HUDEP-2 (cell line): ENCODE data around the gene LTBP4.
"Not testable (repeated sequence)": the region's sequence is repeated elsewhere in the genome, so short reads cannot be mapped to it uniquely, and the experiment has no call there.

ENCODE experiments used
- DNase-seq, 76 experiments: peaks; one replicate each; lab custom pipeline; 2025; ENCODE audit not compliant: unreplicated experiment in 76 of 76; lab: John Stamatoyannopoulos, UW

The LTBP4 gene

DNA sequence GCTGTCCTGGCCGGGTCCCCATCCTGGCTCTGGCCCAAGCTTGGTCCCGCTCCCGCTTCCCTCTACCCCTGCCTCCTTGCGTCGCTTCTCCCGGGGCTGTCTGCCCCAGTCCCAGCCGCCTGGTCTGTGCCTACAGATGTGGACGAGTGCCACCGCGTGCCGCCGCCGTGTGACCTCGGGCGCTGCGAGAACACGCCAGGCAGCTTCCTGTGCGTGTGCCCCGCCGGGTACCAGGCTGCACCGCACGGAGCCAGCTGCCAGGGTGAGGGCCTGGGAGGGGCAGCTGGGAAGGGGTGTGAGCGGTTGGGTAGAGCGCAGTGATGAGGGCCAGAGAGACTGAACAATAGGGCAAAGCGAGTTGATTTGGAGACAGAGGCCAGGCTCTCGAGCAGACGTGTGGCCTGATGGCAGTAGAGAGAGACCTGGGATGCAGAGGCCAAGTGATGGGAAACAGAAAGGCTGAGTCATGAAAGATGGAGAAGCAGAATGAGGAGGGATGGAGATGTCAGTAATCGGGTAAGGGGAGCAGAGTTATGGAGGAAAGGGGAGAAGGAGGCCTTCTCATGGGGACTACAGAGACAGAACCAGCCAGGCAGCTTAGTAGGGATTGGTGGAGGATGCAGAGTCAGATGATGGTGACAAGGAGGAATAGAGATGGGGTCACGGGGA lies 9.4 kb downstream of the LTBP4 start:
- DNase-seq = peak in 61 of 76 experiments; percentile 24 to 100 (median 57)

GRCh38 chr19:40611096-40611495 lies 9.9 kb downstream of the LTBP4 start:
- no peak for DNase-seq

DNA sequence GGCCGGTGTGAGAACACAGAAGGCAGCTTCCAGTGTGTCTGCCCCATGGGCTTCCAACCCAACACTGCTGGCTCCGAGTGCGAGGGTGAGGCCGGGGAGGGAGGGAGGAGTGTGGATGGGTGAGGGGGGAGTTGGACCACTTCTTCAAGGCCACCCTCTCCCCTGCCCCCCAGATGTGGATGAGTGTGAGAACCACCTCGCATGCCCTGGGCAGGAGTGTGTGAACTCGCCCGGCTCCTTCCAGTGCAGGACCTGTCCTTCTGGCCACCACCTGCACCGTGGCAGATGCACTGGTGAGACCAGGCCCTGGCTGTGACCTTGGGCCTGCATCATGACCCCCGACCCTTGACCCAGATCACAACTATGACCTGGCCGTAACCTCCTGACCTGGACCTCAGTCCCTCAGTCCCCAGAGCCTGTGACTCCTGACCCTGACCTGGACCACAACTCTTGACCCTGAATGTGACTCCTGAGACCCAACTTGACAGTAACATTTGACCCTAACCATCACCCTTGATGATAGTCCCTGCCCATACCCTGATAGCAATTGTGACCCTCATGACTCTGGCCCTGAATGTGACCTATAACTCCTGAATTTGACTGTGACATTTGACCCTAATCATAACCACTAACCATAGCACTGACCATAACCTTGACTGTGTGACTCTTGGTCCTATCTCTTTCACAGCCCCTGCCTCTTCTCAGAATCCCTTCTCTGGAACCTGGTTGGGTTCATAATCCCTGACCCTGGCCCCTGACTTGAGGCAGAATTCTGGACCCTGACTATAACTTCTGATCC lies 10.9 kb downstream of the LTBP4 start:
- no peak for DNase-seq

- DNase-seq = peak in 60 of 76 experiments; percentile 15 to 89 (median 62)
Measured at GRCh38 chr19:40612831-40613689, 11.9 kb downstream of the LTBP4 start.

DNA sequence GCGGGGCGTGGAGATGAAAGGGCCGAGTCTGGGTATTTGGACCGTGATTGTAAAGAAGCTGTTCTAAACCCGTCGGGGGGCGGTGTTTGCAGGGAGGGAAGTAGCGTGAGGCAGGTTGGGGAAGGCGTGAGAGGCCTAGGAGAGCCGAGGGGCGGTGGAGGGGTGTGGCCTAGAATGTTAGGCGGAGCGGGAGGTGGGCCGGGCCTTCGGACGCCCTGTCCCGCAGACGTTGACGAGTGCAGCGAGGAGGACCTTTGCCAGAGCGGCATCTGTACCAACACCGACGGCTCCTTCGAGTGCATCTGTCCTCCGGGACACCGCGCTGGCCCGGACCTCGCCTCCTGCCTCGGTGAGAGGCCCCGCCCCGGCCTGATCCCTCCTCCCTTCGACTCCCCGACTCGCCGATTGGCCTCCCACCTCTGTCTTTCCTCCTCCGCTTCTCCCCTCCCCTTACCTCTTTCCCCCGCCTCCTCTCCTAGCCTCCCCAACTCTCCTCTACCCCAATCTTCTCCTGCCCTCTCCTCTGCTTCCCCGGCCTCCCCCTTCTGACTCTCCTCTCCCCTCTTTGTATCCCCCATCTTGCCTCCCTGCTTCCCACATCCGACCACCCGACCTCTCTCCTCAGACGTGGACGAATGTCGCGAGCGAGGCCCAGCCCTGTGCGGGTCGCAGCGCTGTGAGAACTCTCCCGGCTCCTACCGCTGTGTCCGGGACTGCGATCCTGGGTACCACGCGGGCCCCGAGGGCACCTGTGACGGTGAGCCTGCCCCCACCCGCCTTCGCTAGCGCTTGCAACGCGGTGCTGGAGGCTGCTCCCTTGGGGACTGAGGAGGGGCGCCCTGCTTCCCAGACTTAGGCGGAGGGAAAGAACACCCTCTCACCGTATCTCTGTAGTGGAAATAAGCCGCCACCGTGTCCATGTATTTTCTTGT lies 12.8 kb downstream of the LTBP4 start:
- DNase-seq = peak in 73 of 76 experiments; percentile 42 to 97 (median 86)

GRCh38 chr19:40614622-40615411 lies 13.6 kb downstream of the LTBP4 start:
- peak in 74 of 76 experiments; percentile 36 to 98 (median 89) for DNase-seq

- DNase-seq = no peak
Measured at GRCh38 chr19:40616178-40616577, 15.0 kb downstream of the LTBP4 start.

DNA sequence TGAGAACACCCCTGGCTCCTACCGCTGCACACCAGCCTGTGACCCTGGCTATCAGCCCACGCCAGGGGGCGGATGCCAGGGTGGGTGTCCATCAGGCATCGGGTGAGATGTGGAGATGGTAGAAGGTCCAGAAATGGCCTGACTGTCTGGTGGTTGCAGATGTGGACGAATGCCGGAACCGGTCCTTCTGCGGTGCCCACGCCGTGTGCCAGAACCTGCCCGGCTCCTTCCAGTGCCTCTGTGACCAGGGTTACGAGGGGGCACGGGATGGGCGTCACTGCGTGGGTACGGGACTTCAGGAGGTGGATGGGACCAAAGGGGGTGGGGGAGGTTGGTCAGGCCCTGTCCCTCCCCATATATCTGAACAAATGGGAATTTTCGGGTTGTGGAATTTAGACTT lies 15.8 kb downstream of the LTBP4 start:
- DNase-seq = no peak

GRCh38 chr19:40617961-40618360 lies 16.8 kb downstream of the LTBP4 start:
- DNase-seq = no peak

GRCh38 chr19:40619333-40620160 lies 18.4 kb downstream of the LTBP4 start:
- DNase-seq = no peak

DNA sequence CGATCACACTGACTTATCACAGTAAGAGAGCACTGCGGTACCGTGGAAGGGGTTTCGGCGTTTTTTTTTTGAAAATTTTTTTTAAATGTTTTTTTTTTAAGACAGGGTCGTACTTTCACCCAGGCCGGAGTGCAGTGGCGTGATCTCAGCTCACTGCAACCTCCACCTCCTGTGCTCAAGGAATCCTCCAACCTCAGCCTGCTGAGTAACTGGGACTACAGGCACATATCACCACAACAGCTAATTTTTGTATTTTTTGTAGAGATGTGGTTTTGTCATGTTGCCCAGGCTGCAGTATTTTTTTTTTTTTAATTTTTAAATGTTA lies 19.0 kb downstream of the LTBP4 start:
- no peak for DNase-seq

DNA sequence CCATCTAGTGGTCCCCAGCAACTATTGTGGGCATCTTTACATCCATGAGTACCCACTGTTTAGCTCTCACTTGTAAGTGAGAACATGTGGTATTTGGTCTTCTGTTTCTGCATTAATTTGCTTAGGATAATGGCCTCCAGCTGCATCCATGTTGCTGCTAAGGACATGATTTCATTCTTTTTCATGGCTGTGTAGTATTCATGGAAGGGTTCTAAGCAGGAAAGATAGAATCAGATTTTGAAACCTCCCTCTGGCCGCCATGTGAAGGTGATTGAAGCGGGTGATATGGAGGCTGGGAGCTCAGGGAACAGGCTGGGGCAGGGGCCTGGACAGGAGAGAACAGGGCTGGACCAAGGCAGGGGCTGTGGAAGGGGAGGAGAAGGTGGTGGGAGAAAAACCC lies 20.1 kb downstream of the LTBP4 start:
- DNase-seq = no peak

- DNase-seq = no peak
Measured at GRCh38 chr19:40621966-40622772, 21.0 kb downstream of the LTBP4 start.

DNA sequence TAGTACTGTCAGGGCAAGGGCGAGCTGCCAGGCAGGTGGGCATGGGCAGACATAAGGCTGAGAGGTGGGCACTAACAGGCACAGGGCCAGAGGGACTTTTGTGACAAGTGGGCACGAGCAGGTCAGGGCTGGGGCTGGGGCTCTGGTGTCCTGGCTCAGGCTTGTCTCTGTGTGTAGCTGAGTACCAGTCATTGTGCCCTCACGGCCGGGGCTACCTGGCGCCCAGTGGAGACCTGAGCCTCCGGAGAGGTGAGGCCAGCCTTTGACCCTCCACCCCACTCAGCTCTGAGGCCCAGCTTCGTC lies 21.6 kb downstream of the LTBP4 start:
- no peak for DNase-seq

DNA sequence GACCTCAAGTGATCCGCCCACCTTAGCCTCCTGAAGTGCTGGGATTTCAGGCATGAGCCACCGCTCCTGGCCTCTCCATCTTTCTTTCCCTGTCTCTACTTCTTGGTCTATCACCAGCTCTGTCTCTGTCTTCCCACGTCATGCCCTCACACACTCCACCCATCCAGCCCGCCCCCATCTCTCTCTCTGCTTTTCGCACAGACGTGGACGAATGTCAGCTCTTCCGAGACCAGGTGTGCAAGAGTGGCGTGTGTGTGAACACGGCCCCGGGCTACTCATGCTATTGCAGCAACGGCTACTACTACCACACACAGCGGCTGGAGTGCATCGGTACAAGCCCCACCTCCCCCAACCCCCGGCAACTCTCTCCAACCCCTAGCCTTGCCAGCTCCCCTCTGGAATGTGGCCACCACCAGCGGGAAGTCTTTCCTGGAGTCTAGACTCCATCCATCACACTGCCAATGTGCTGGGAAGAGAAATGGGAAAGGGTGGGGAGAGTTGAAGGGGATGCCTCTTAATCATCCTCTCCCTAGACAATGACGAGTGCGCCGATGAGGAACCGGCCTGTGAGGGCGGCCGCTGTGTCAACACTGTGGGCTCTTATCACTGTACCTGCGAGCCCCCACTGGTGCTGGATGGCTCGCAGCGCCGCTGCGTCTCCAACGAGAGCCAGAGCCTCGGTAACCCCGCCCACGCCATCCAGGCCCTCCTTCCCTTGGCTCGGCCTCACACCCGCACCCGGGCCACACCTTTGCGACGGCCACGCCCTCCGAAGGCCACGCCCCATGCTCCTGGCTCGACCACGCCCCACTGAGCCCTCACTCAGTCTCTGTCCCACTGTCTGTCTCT lies 22.5 kb downstream of the LTBP4 start:
- DNase-seq = peak in 73 of 76 experiments; percentile 32 to 96 (median 86)

DNA sequence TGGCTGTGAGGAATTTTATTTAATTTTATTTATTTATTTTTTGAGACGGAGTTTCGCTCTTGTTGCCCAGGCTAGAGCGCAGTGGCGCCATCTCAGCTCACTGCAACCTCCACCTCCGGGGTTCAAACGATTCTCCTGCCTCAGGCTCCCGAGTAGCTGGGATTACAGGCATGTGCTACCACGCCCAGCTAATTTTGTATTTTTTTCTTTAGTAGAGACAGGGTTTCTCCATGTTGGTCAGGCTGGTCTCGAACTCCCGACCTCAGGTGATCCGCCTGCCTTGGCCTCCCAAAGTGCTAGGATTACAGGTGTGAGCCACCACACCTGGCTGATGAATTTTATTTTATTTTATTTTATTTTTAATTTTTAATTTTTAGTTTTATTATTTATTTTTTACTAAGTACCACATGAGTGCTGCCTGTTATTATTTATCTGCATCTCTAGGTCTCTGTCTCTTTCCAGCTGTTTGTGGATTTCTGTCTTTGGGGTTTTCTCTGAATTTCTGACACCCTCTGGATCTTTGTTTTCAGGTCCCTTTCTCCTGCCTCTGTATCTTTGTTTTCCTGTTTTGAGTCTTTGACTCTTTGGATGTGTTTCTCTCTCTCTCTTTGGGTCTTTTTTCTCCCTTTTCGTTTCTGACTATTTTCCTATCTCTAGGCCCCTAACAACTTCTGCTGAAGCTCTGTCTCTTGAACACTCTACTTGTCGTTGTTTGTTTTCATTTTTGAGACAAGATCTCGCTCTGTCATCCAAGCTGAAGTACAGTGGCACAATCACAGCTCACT lies 23.4 kb downstream of the LTBP4 start:
- not testable (repeated sequence) for DNase-seq
